GM19193 (cell line): ENCODE results near the gene BAIAP2L1.

Experiments used
- POLR2A ChIP-seq: IDR thresholded peaks from 4 replicates; pipeline ENCODE4 v1.6.1; 2011; ENCODE audit not compliant: insufficient read depth, insufficient read length; ENCODE audit errors: extremely low read depth

The BAIAP2L1 gene

GRCh38 chr7:98365863-98366561, 34.9 kb downstream of the BAIAP2L1 start:
- TF ChIP-seq POLR2A: no peak

GRCh38 chr7:98364220-98364619, 36.7 kb downstream of the BAIAP2L1 start:
- no peak for TF ChIP-seq POLR2A

- TF ChIP-seq POLR2A: no peak
Observed at GRCh38 chr7:98362517-98362916, 38.4 kb downstream of the BAIAP2L1 start.

GRCh38 chr7:98360221-98361130, 40.4 kb downstream of the BAIAP2L1 start:
- TF ChIP-seq POLR2A: no peak

GRCh38 chr7:98359395-98359794, 41.5 kb downstream of the BAIAP2L1 start:
- TF ChIP-seq POLR2A: no peak

- TF ChIP-seq POLR2A: no peak
Observed at GRCh38 chr7:98358706-98359105, 42.2 kb downstream of the BAIAP2L1 start.

GRCh38 chr7:98357751-98358161, 43.1 kb downstream of the BAIAP2L1 start:
- no peak for TF ChIP-seq POLR2A

- TF ChIP-seq POLR2A: no peak
Observed at GRCh38 chr7:98355250-98355538, 45.7 kb downstream of the BAIAP2L1 start.

GRCh38 chr7:98354511-98355249, 46.2 kb downstream of the BAIAP2L1 start:
- TF ChIP-seq POLR2A: no peak

- no peak for TF ChIP-seq POLR2A
Observed at GRCh38 chr7:98354052-98354451, 46.8 kb downstream of the BAIAP2L1 start.

GRCh38 chr7:98352621-98353020, 48.3 kb downstream of the BAIAP2L1 start:
- no peak for TF ChIP-seq POLR2A

- no peak for TF ChIP-seq POLR2A
Observed at GRCh38 chr7:98351136-98351535, 49.8 kb downstream of the BAIAP2L1 start.

GRCh38 chr7:98348726-98349474, 52.0 kb downstream of the BAIAP2L1 start:
- TF ChIP-seq POLR2A: no peak

GRCh38 chr7:98346515-98347069, 54.3 kb downstream of the BAIAP2L1 start:
- TF ChIP-seq POLR2A: no peak

GRCh38 chr7:98341106-98341505, 59.8 kb downstream of the BAIAP2L1 start:
- TF ChIP-seq POLR2A: no peak

GRCh38 chr7:98339043-98339442, 61.8 kb downstream of the BAIAP2L1 start:
- no peak for TF ChIP-seq POLR2A
